ENCODE results near the gene ZMYND8. TPM values are rescaled to one million over a fixed set of nuclear protein-coding genes. Genes with fewer than 3 reads are reported as not detected.
A peak's percentile ranks its signal among the peaks of the same experiment; 100 is the strongest.
"Not testable (repeated sequence)": the region's sequence is repeated elsewhere in the genome, so short reads cannot be mapped to it uniquely, and the experiment has no call there.

Gene ZMYND8
- total and polyA plus RNA-seq, 2 of the 8 experiments (the other 6 are each of a cell fraction or from before 2014, with no cell fraction given) = 50.5 to 163 TPM

DNA sequence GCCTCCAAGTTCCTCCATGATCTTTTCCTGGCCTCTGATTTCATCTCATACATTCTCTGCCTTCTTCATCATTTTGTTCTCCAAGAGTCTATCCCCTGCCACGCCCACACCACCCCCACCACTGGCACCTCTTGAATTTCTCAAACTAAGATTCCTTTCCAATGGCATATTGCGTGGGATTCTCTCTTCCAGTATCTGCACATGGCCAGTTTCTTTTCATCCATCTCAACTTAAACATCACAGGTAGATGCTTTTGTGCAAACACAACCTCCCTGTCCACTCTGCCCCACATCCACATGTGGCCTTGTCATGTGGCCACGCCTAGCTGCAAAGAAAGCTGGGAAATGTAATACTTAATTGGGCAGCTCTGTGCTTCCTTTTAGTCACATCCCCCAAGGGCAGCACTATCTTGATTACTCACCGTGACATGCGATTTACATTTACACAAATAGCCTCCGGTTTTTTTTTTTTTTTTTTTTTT lies 33.4 kb upstream of the ZMYND8 start (continued):
- TF ChIP-seq, protein P1, sequence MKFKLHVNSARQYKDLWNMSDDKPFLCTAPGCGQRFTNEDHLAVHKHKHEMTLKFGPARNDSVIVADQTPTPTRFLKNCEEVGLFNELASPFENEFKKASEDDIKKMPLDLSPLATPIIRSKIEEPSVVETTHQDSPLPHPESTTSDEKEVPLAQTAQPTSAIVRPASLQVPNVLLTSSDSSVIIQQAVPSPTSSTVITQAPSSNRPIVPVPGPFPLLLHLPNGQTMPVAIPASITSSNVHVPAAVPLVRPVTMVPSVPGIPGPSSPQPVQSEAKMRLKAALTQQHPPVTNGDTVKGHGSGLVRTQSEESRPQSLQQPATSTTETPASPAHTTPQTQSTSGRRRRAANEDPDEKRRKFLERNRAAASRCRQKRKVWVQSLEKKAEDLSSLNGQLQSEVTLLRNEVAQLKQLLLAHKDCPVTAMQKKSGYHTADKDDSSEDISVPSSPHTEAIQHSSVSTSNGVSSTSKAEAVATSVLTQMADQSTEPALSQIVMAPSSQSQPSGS (IDR thresholded peaks at IDR 0.05; ENCODE audit: low read length) = no peak

GRCh38 chr20:47385968-47386367 lies 29.5 kb upstream of the ZMYND8 start:
- not testable (repeated sequence) for H3K4ac ChIP-seq (replicated peaks; ENCODE audit: insufficient read length, low read depth, low read length); H3K79me2 ChIP-seq (ENCODE audit: control insufficient read depth in 1 of 2, insufficient read depth in 2 of 2, low read length in 2 of 2); H3K23me2 ChIP-seq (ENCODE audit: low read depth, low read length); H4K91ac ChIP-seq (replicated peaks; ENCODE audit: insufficient read length, low read length); H3K4me3 ChIP-seq (ENCODE audit: extremely low read depth in 1 of 4, insufficient read depth in 2 of 4, low read depth in 3 of 4, low read length in 4 of 4); H2BK5ac ChIP-seq (ENCODE audit: low read depth, low read length); H2BK12ac ChIP-seq (ENCODE audit: low read depth, low read length); H3K23ac ChIP-seq (ENCODE audit: insufficient read length); H4K5ac ChIP-seq (ENCODE audit: insufficient read length, low read depth, low read length); H3K79me1 ChIP-seq (ENCODE audit: low read depth, low read length); H4K20me1 ChIP-seq (replicated peaks in 1 of 2; ENCODE audit: control insufficient read depth in 1 of 2, insufficient read depth in 2 of 2, low read length in 2 of 2); H2BK20ac ChIP-seq (ENCODE audit: low read length); H3K27ac ChIP-seq (ENCODE audit: low read depth, low read length); H3K14ac ChIP-seq (ENCODE audit: insufficient read length); FAIRE-seq; H3K27me3 ChIP-seq (replicated peaks in 1 of 4; ENCODE audit: control insufficient read depth in 3 of 4, extremely low read depth in 1 of 4, insufficient read depth in 3 of 4, low read length in 3 of 4); H3K9me3 ChIP-seq (ENCODE audit: insufficient read depth in 2 of 2, low read depth in 1 of 2, low read length in 1 of 2); H2AFZ ChIP-seq (ENCODE audit: low read length); H3K36me3 ChIP-seq (ENCODE audit: control insufficient read depth in 2 of 4, insufficient read depth in 4 of 4, low read length in 3 of 4); H3K4me1 ChIP-seq (replicated peaks in 1 of 4; ENCODE audit: control insufficient read depth in 3 of 4, insufficient read depth in 4 of 4, low read length in 3 of 4); H3K56ac ChIP-seq (replicated peaks; ENCODE audit: insufficient read length, low read depth, low read length); H3K4me2 ChIP-seq (ENCODE audit: insufficient read depth in 1 of 2, low read depth in 2 of 2, low read length in 2 of 2); H3K18ac ChIP-seq (ENCODE audit: extremely low read depth, low read length); H4K8ac ChIP-seq (ENCODE audit: extremely low read depth, insufficient read depth, low read length); H2AK5ac ChIP-seq (ENCODE audit: low read depth, low read length); H3K9ac ChIP-seq (replicated peaks in 1 of 4; ENCODE audit: extremely low read depth in 1 of 4, low read depth in 3 of 4, low read length in 3 of 4); H2BK120ac ChIP-seq (replicated peaks; ENCODE audit: low read depth, low read length); DNase-seq (ENCODE audit: low read depth in 1 of 2, low spot score in 2 of 2)
- CTCF ChIA-PET (ENCODE audit: partially characterized antibody) = interaction anchor here (0.6 to 7.2 kb wide), 5 partner anchors 17 to 113 kb away, joined by 3 to 86 read pairs (median 33); no protein-coding TSS in a partner anchor
- POLR2A ChIA-PET (ENCODE audit: partially characterized antibody) = interaction anchor here (1.8 kb wide), 1 partner anchor 27 kb away, joined by 5 read pairs; no protein-coding TSS in a partner anchor
- WGBS, 2 experiments (ENCODE audit: extremely low coverage in 1 of 2, insufficient coverage in 1 of 2, insufficient read length in 1 of 2, insufficient replicate concordance in 2 of 2, low coverage in 1 of 2, low lambda C conversion rate in 2 of 2, missing lambda C conversion rate in 1 of 2) = 93% methylated on average over 5 of the region's 5 CpGs; no CpG with 5 or more reads in 1 of the 2 experiments
- H2BK15ac ChIP-seq (ENCODE audit: low read length) = 0 out of 2 replicates have a peak overlapping the region, but pooled peaks have one; percentile 61

All from H1 (cell line).